ENCODE results near the gene TARBP1. TPM values are rescaled to one million over a fixed set of nuclear protein-coding genes. Genes with fewer than 3 reads are reported as not detected.
"Not testable (repeated sequence)": the region's sequence is repeated elsewhere in the genome, so short reads cannot be mapped to it uniquely, and the experiment has no call there.

Gene TARBP1
- total RNA-seq, 3 donors from 2014 or later (not counting 1 experiment from before 2014, with no cell fraction given): 29.0 to 37.5 (median 32.2) TPM

DNA sequence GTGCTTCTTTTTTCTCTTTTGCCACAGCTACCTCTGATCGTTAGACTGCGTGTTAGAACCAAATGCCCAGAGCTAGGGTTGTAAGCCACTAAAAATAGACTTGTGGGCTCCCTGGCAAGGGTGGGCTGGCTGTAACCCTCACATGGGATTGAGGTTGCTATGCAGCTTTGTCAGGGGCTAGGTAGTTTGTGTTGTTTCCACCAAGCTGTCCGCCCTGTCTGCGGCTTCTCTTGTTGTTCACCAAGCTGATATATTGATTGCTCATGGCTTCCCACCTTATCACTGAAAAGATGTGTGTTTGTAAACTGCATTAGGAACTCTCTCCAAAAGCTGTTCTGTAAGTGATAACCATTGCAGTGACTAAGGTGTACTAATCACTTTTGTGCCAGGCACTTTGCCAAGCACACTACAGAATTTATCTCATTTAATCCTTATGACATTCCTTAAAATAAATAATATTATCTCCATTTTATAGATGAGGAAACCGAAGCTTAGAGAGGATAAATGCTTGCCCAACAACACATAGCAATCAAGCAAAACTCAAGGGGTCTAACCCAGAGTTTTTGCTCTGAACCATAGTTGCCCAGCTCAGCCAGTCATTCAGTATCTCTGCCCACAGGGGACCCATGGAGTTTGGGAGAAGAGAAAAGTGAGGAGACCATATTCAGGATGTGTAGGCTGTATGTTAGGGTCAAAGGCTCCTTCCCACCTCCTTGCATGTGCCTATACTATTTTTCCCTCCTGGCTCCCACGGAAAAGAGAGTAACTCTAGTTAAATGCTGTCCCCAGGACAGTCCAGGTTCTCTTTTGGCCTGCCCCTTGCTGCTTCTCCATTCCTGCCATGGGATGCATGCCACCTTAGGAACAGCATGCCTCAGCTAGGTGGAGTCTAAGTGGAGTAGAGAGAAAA, 42.2 kb upstream of the TARBP1 start:
- no peak for DNase-seq
- TF ChIP-seq, protein P1, sequence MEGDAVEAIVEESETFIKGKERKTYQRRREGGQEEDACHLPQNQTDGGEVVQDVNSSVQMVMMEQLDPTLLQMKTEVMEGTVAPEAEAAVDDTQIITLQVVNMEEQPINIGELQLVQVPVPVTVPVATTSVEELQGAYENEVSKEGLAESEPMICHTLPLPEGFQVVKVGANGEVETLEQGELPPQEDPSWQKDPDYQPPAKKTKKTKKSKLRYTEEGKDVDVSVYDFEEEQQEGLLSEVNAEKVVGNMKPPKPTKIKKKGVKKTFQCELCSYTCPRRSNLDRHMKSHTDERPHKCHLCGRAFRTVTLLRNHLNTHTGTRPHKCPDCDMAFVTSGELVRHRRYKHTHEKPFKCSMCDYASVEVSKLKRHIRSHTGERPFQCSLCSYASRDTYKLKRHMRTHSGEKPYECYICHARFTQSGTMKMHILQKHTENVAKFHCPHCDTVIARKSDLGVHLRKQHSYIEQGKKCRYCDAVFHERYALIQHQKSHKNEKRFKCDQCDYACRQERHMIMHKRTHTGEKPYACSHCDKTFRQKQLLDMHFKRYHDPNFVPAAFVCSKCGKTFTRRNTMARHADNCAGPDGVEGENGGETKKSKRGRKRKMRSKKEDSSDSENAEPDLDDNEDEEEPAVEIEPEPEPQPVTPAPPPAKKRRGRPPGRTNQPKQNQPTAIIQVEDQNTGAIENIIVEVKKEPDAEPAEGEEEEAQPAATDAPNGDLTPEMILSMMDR (IDR thresholded peaks at IDR 0.05): no peak
- no peak overlapping the region for H3K27ac ChIP-seq (ENCODE audit: low read length)
- Mint-ChIP-seq H3K36me3 (no peaks in the 10 kb centered on the region), H3K4me3 (no peak overlapping the region), H3K9me3 (no peaks in the 10 kb centered on the region), H3K27ac (no peak overlapping the region), H3K4me1 (no peaks in the 10 kb centered on the region), H3K27me3 (ENCODE audit: low read depth in 2 of 2) (peaks cover 10 to 20% of the 10 kb centered on the region in 2 donors)
- H3K4me1 ChIP-seq (ENCODE audit: control insufficient read depth, insufficient read depth, low read length): peaks cover 14% of the 10 kb centered on the region
- no peak overlapping the region for H3K4me3 ChIP-seq (ENCODE audit: low read length)
- no peak for ATAC-seq
- H3K27me3 ChIP-seq (ENCODE audit: control insufficient read depth, insufficient read depth, low read length): no peaks in the 10 kb centered on the region
- no peaks in the 10 kb centered on the region for H3K9me3 ChIP-seq (ENCODE audit: control insufficient read depth, insufficient read depth, low read length)
- WGBS (ENCODE audit: insufficient coverage): 56% methylated on average over 5 of the region's 6 CpGs
- no peaks in the 10 kb centered on the region for H3K36me3 ChIP-seq (ENCODE audit: control insufficient read depth, insufficient read depth, low read length)
- intact Hi-C loops (cut with micrococcal nuclease): no loop called here

DNA sequence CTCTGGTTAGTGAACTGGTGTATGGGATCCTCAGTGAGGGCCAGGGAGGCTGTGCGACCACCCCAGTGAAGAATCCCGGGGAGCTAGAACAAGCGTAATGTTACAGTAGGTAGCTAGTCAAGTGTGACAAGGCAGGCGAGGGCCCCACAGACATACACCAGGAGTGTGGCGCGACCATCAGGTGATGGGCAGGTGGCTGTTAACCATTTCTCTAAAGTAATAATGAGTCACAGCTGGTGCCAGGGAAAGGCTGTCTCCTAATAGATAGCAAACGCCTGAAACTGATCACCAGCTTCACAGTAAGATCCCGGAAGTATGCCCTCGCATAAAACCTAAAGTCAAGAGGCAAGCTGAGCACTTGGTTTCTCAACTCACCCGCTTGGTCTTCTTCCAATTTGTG, 40.5 kb upstream of the TARBP1 start:
- Mint-ChIP-seq H3K27me3 (ENCODE audit: low read depth in 2 of 2) (peaks cover 3 to 8% of the 10 kb centered on the region in 2 donors), H3K4me3 (no peak overlapping the region), H3K4me1 (no peaks in the 10 kb centered on the region), H3K27ac (no peak overlapping the region), H3K9me3 (no peaks in the 10 kb centered on the region), H3K36me3 (no peaks in the 10 kb centered on the region)
- no peak overlapping the region for H3K4me3 ChIP-seq (ENCODE audit: low read length)
- WGBS (ENCODE audit: insufficient coverage): 82% methylated on average over 10 of the region's 10 CpGs
- H3K36me3 ChIP-seq (ENCODE audit: control insufficient read depth, insufficient read depth, low read length): no peaks in the 10 kb centered on the region
- intact Hi-C loops (cut with micrococcal nuclease): no loop called here
- TF ChIP-seq, protein P1 (IDR thresholded peaks at IDR 0.05): no peak
- no peaks in the 10 kb centered on the region for H3K9me3 ChIP-seq (ENCODE audit: control insufficient read depth, insufficient read depth, low read length)
- peaks cover 14% of the 10 kb centered on the region for H3K4me1 ChIP-seq (ENCODE audit: control insufficient read depth, insufficient read depth, low read length)
- ATAC-seq (no peak), DNase-seq (no peak)
- no peaks in the 10 kb centered on the region for H3K27me3 ChIP-seq (ENCODE audit: control insufficient read depth, insufficient read depth, low read length)
- no peak overlapping the region for H3K27ac ChIP-seq (ENCODE audit: low read length)

DNA sequence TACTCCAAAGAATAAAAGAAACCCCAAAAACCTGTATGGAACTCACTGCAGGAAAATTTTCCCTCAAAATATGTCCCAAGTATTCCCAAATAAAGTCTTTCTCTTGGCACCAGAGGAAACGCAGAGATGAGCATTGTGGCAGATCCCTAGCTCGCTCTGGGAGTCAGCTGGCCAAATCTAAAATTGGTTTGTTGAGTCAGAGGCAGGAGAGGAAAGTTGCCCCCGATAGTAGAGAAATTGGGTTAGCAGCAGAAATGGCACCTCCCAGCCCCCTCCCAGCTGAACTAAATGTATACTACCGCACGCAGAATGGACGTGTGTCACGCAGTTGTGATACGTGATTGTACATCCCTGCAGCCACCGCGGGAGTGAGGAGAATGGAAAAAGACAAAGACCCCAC, 39.9 kb upstream of the TARBP1 start:
- Histone ChIP-seq H3K27me3 (ENCODE audit: control insufficient read depth, insufficient read depth, low read length) (no peaks in the 10 kb centered on the region), H3K9me3 (ENCODE audit: control insufficient read depth, insufficient read depth, low read length) (no peaks in the 10 kb centered on the region), H3K4me1 (ENCODE audit: control insufficient read depth, insufficient read depth, low read length) (peaks cover 14% of the 10 kb centered on the region), H3K36me3 (ENCODE audit: control insufficient read depth, insufficient read depth, low read length) (no peaks in the 10 kb centered on the region), H3K4me3 (ENCODE audit: low read length) (no peak overlapping the region), H3K27ac (ENCODE audit: low read length) (no peak overlapping the region)
- H3K9me3 Mint-ChIP-seq: no peaks in the 10 kb centered on the region
- ATAC-seq (no peak), DNase-seq (no peak)
- no peak overlapping the region for H3K4me3 Mint-ChIP-seq
- H3K27me3 Mint-ChIP-seq (ENCODE audit: low read depth in 2 of 2): peaks cover 3 to 8% of the 10 kb centered on the region in 2 donors
- 95% methylated on average over 9 of the region's 10 CpGs for WGBS (ENCODE audit: insufficient coverage)
- TF ChIP-seq, protein P1 (IDR thresholded peaks at IDR 0.05): no peak
- H3K4me1 Mint-ChIP-seq: no peaks in the 10 kb centered on the region
- intact Hi-C loops (cut with micrococcal nuclease): no loop called here
- no peaks in the 10 kb centered on the region for H3K36me3 Mint-ChIP-seq
- no peak overlapping the region for H3K27ac Mint-ChIP-seq

DNA sequence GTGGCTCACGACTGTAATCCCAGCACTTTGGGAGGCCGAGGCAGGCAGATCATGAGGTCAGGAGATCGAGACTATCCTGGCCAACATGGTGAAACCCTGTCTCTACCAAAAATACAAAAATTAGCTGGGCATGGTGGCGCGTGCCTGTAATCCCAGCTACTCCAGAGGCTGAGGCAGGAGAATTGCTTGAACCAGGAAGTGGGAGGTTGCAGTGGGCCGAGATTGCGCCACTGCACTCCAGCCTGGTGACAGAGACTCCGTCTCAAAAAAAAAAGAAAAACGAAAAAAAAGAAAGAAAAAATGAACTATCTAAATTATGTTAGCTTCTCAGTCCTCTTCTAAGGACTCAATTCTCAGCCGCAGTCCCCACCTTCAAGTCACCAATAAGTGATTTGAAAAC, 39.1 kb upstream of the TARBP1 start:
- H3K9me3 ChIP-seq (ENCODE audit: control insufficient read depth, insufficient read depth, low read length); ATAC-seq; H3K4me3 ChIP-seq (ENCODE audit: low read length); H3K36me3 ChIP-seq (ENCODE audit: control insufficient read depth, insufficient read depth, low read length); H3K27me3 ChIP-seq (ENCODE audit: control insufficient read depth, insufficient read depth, low read length); H3K9me3 Mint-ChIP-seq; H3K27ac ChIP-seq (ENCODE audit: low read length); intact Hi-C loops (cut with micrococcal nuclease); H3K4me1 Mint-ChIP-seq; H3K27me3 Mint-ChIP-seq (ENCODE audit: low read depth in 2 of 2); H3K36me3 Mint-ChIP-seq; H3K27ac Mint-ChIP-seq; DNase-seq; H3K4me3 Mint-ChIP-seq; H3K4me1 ChIP-seq (ENCODE audit: control insufficient read depth, insufficient read depth, low read length): not testable (repeated sequence)
- WGBS (ENCODE audit: insufficient coverage): 82% methylated on average over 8 of the region's 10 CpGs
